ENCODE data around the gene CAPN10.

CAPN10 gene

GRCh38 chr2:240563951-240564560, 22.5 kb upstream of the CAPN10 start:
- DNase-seq (ENCODE audit: low read depth) = no peak

GRCh38 chr2:240564561-240565332, 21.8 kb upstream of the CAPN10 start:
- DNase-seq (ENCODE audit: low read depth) = no peak

GRCh38 chr2:240565333-240566202, 21.0 kb upstream of the CAPN10 start:
- DNase-seq (ENCODE audit: low read depth) = peak; percentile 89

- DNase-seq (ENCODE audit: low read depth) = peak; percentile 93
These were observed 20.1 kb upstream of the CAPN10 start for GRCh38 chr2:240566203-240567136.

- no peak for DNase-seq (ENCODE audit: low read depth)
These were observed 19.2 kb upstream of the CAPN10 start for GRCh38 chr2:240567137-240567871.

GRCh38 chr2:240567872-240568677, 18.5 kb upstream of the CAPN10 start, which contains the start of gene RNPEPL1:
Gene RNPEPL1 (plus strand): TSS chr2:240568484. CDS start chr2:240568587, 103 bp downstream.
- DNase-seq (ENCODE audit: low read depth) = peak; percentile 34

- DNase-seq (ENCODE audit: low read depth) = peak; percentile 35
These were observed 17.6 kb upstream of the CAPN10 start for GRCh38 chr2:240568678-240569522.

- no peak for DNase-seq (ENCODE audit: low read depth)
These were observed 17.0 kb upstream of the CAPN10 start for GRCh38 chr2:240569523-240569997.

GRCh38 chr2:240569998-240570530, 16.5 kb upstream of the CAPN10 start:
- DNase-seq (ENCODE audit: low read depth) = no peak

- no peak for DNase-seq (ENCODE audit: low read depth)
These were observed 15.8 kb upstream of the CAPN10 start for GRCh38 chr2:240570531-240571313.

- DNase-seq (ENCODE audit: low read depth) = no peak
These were observed 15.1 kb upstream of the CAPN10 start for GRCh38 chr2:240571314-240571973.

GRCh38 chr2:240572141-240573031, 14.1 kb upstream of the CAPN10 start:
- no peak for DNase-seq (ENCODE audit: low read depth)

GRCh38 chr2:240573071-240573515, 13.4 kb upstream of the CAPN10 start:
- no peak for DNase-seq (ENCODE audit: low read depth)

GRCh38 chr2:240573516-240574385, 12.8 kb upstream of the CAPN10 start:
- no peak for DNase-seq (ENCODE audit: low read depth)
